ENCODE results near the gene MAFG.

DNA sequence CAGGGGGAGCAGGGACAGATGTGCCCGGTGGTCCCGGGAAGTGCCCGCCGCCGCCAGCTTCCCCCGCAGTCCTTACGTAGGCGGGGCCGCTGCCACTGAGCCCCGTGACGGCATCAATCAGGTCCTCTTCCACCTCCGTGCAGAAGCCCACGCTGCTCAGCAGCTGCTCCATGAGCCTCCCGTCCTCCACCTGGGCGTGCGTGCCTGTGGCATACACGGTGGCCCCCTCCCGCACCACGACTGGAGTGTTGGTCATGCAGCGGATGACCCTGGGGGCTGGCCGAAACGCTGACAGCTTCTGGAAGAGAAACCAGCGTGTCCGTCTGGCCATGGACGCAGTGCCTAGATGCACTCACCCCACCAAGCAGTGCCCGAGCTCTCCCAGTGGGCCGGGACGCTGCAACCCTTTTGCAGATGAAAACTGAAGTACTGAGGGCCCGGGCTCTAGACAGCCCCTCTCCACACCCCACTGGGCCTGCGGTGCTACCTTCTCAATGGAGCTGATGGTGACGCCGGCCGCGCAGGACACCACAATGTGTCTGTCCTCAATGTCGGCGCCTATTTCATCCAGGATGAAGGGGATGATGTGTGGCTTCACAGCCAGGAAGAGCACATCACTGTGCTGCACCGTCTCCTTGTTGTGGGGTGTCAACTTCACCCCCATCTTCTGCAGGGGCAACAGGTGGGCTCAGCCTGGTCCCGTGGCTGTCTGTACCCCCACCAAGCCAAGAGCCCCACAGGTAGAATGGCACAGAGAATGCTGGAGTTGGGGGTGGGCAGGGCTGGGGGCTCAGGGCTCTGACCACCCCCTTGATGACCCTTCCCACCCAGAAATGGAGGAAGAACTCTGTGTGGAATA lies 7.5 kb upstream of the MAFG start:
- TF ChIP-seq, protein P1, sequence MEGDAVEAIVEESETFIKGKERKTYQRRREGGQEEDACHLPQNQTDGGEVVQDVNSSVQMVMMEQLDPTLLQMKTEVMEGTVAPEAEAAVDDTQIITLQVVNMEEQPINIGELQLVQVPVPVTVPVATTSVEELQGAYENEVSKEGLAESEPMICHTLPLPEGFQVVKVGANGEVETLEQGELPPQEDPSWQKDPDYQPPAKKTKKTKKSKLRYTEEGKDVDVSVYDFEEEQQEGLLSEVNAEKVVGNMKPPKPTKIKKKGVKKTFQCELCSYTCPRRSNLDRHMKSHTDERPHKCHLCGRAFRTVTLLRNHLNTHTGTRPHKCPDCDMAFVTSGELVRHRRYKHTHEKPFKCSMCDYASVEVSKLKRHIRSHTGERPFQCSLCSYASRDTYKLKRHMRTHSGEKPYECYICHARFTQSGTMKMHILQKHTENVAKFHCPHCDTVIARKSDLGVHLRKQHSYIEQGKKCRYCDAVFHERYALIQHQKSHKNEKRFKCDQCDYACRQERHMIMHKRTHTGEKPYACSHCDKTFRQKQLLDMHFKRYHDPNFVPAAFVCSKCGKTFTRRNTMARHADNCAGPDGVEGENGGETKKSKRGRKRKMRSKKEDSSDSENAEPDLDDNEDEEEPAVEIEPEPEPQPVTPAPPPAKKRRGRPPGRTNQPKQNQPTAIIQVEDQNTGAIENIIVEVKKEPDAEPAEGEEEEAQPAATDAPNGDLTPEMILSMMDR (IDR thresholded peaks at IDR 0.05): no peak
- no peak for TF ChIP-seq POLR2A (IDR thresholded peaks at IDR 0.05)

Measured in body of pancreas (tissue), 4 donors.